Epithelial cell of esophagus (primary cell): ENCODE results near the gene CTDSP1.

ENCODE experiments used
- DNase-seq: peaks from one replicate; pipeline ENCODE4 v3.0.0; 2010; ENCODE audit warnings: low read depth
- H3K4me3 ChIP-seq: 2 replicates; pipeline ENCODE4 v1.5.1; 2011; ENCODE audit warnings: mild to moderate bottlenecking, low read length, control low read depth
- TF ChIP-seq, protein P1 (sequence below): IDR thresholded peaks from 2 replicates; pipeline ENCODE4 v1.5.1; 2011; ENCODE audit warnings: low read depth, mild to moderate bottlenecking, low read length, control low read depth, inconsistent platforms; ENCODE audit not compliant: insufficient read depth; ENCODE audit errors: missing control alignments

Gene CTDSP1

GRCh38 chr2:218363736-218364135, 35.9 kb upstream of the CTDSP1 start:
- H3K4me3 ChIP-seq, result no peak overlapping the region
- TF ChIP-seq, protein P1, sequence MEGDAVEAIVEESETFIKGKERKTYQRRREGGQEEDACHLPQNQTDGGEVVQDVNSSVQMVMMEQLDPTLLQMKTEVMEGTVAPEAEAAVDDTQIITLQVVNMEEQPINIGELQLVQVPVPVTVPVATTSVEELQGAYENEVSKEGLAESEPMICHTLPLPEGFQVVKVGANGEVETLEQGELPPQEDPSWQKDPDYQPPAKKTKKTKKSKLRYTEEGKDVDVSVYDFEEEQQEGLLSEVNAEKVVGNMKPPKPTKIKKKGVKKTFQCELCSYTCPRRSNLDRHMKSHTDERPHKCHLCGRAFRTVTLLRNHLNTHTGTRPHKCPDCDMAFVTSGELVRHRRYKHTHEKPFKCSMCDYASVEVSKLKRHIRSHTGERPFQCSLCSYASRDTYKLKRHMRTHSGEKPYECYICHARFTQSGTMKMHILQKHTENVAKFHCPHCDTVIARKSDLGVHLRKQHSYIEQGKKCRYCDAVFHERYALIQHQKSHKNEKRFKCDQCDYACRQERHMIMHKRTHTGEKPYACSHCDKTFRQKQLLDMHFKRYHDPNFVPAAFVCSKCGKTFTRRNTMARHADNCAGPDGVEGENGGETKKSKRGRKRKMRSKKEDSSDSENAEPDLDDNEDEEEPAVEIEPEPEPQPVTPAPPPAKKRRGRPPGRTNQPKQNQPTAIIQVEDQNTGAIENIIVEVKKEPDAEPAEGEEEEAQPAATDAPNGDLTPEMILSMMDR, result no peak
- DNase-seq, result no peak

DNA sequence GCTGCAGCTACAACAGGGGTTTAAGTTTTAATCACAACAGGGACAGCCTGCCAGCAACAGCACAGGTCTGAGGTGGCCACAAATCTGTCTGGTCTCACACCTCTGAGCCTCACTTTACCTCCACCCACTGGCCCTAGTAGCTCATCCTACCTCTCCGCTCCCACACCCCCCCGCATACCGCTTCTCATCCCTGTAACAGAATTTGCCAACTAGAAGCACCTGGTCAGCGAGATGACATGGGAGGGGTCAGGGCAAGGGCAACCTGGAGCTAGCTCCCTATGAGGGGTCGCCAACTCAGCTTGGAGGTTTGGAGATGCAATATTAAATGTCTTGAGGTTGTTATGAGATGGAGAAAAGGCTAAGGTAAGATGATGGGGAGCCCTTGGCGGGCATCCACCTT, 35.5 kb upstream of the CTDSP1 start:
- TF ChIP-seq, protein P1, result no peak
- H3K4me3 ChIP-seq, result no peak overlapping the region
- DNase-seq, result no peak

- DNase-seq, result no peak
- H3K4me3 ChIP-seq, result no peak overlapping the region
- TF ChIP-seq, protein P1, result no peak
Measured at GRCh38 chr2:218366621-218367414, 32.9 kb upstream of the CTDSP1 start.

- peak overlapping the region; percentile 49 for H3K4me3 ChIP-seq
- peak; percentile 45 for DNase-seq
- TF ChIP-seq, protein P1, result no peak
Measured at GRCh38 chr2:218367415-218368149, 32.1 kb upstream of the CTDSP1 start.

DNA sequence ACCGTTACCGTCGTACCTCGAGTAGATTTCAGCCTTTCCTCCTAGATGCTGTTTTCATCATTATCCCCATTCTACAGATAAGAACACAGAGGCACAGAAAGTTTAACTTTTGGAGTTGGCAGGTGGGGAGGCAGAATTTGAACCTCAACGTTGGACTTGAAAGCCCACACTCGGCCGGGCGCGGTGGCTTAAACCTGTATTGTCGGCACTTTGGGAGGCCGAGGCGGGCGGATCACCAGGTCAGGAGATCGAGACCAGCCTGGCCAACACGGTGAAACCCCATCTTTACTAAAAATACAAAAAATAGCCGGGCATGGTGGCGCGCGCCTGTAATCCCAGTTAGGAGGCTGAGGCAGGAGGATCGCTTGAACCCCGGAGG, 31.5 kb upstream of the CTDSP1 start:
- DNase-seq, result no peak
- peak overlapping the region; percentile 49 for H3K4me3 ChIP-seq
- TF ChIP-seq, protein P1, result no peak

DNA sequence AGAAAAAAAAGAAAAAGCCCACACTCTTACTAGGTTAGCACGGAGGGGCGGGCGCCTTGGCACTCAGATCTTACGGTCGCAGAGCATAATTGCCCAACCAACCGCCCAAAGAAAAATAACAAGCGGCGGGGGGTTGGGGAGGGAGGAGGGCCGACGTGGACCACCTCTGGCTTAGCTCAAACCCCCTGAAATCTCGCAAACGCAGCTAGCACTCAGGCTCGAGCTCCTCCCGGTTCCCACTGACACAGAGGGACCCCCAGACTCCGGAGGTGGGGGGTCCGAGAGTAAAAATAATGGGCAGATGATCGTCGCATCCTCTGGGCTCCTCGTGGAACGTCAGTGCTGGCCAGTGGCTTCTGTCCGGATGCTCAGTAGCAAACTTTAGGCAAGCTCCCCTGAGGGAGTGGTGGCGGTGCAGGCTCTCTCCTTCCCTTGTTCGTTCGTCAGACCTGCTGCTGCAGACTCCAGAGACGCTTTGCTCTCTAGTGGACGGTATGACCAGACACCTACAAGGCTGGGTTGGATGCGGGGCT, 31.0 kb upstream of the CTDSP1 start:
- no peak for DNase-seq
- no peak overlapping the region for H3K4me3 ChIP-seq
- TF ChIP-seq, protein P1, result no peak

DNA sequence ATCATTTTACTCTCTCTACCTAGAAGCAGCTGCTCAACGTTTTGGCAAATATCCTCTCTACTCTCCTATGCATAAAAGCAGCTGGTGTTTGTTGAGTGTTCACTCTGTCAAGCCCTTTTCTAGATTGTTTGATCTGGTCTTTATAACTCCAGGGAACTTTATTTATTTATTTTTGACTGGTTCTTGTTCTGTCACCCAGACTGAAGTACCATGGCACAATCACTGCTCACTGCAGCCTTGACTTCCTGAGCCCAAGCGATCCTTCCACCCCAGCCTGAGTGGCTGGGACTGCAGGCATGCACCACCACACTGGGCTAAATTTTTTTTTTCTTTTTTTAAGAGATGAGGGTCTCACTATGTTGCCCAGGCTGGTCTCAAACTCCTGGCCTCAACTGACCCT, 30.3 kb upstream of the CTDSP1 start:
- no peak overlapping the region for H3K4me3 ChIP-seq
- DNase-seq, result no peak

More for the DNA sequence above, 30.3 kb upstream of the CTDSP1 start:
- TF ChIP-seq, protein P1, result no peak
